Gastrocnemius medialis (tissue), 4 donors: ENCODE results near the gene RAB33B.

ENCODE experiments used
- POLR2A ChIP-seq, 2 donors: fragments of 450-650 bp; IDR thresholded peaks; one replicate each; pipeline ENCODE4 v1.6.1; 2017; ENCODE audit warnings: antibody characterized with exemption in 2 of 2, mild to moderate bottlenecking in 2 of 2, moderate library complexity in 2 of 2
- TF ChIP-seq, protein P1 (sequence below), 5 experiments: fragments of 450-650 bp in 3 of 5; fragments of 200-600 bp in 2 of 5; sonication (generic) in 2 of 5; IDR thresholded peaks in 4 of 5; conservative IDR thresholded peaks in 1 of 5; 1 replicate in 4 of 5; 2 replicates in 1 of 5; pipeline ENCODE4 v1.5.1; 2016 to 2019; ENCODE audit warnings: antibody characterized with exemption in 5 of 5, mild to moderate bottlenecking in 3 of 5, moderate library complexity in 3 of 5

GRCh38 chr4:139470295-139470694, 16.4 kb downstream of the RAB33B start:
- TF ChIP-seq, protein P1, sequence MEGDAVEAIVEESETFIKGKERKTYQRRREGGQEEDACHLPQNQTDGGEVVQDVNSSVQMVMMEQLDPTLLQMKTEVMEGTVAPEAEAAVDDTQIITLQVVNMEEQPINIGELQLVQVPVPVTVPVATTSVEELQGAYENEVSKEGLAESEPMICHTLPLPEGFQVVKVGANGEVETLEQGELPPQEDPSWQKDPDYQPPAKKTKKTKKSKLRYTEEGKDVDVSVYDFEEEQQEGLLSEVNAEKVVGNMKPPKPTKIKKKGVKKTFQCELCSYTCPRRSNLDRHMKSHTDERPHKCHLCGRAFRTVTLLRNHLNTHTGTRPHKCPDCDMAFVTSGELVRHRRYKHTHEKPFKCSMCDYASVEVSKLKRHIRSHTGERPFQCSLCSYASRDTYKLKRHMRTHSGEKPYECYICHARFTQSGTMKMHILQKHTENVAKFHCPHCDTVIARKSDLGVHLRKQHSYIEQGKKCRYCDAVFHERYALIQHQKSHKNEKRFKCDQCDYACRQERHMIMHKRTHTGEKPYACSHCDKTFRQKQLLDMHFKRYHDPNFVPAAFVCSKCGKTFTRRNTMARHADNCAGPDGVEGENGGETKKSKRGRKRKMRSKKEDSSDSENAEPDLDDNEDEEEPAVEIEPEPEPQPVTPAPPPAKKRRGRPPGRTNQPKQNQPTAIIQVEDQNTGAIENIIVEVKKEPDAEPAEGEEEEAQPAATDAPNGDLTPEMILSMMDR (IDR thresholded peaks at IDR 0.05 in 4 of 5, conservative IDR thresholded peaks at IDR 0.05 in 1 of 5): no peak
- no peak for TF ChIP-seq POLR2A (IDR thresholded peaks at IDR 0.05)
